Activated naive CD4-positive, alpha-beta T cell treated with anti-CD3 and anti-CD28 coated beads for 36 hours (primary cell): Measurements from ENCODE around the gene NHSL2. TPM values are rescaled to one million over a fixed set of nuclear protein-coding genes. Genes with fewer than 3 reads are reported as not detected.

Experiments
- CTCF ChIA-PET: fragments of 350-600 bp; sonication (Branson Sonifier 250); formaldehyde crosslinking; loops from one replicate; lab custom pipeline; 2021; ENCODE audit warnings: antibody characterized with exemption; lab: Charles Lee
- DNase-seq: peaks from one replicate; pipeline ENCODE4 v3.0.0-alpha.2; 2020
- H3K27ac Mint-ChIP-seq: one replicate; pipeline ENCODE4 v1.8.0; 2021; ENCODE audit warnings: mild to moderate bottlenecking, mixed read lengths
- H3K27me3 Mint-ChIP-seq: one replicate; pipeline ENCODE4 v1.8.0; 2021; ENCODE audit warnings: low read depth, mixed read lengths
- H3K36me3 Mint-ChIP-seq: one replicate; pipeline ENCODE4 v1.8.0; 2021; ENCODE audit warnings: low read depth, mixed read lengths
- H3K4me1 Mint-ChIP-seq: one replicate; pipeline ENCODE4 v1.8.0; 2021; ENCODE audit warnings: low read depth, mixed read lengths
- H3K4me3 Mint-ChIP-seq: one replicate; pipeline ENCODE4 v1.8.0; 2021; ENCODE audit warnings: mild to moderate bottlenecking, moderate library complexity, mixed read lengths
- H3K9me3 Mint-ChIP-seq: one replicate; pipeline ENCODE4 v1.8.0; 2021; ENCODE audit warnings: mixed read lengths
- intact Hi-C: fragments of 100-400 bp; cut with micrococcal nuclease; formaldehyde crosslinking; loops from one replicate; pipeline ENCODE4 v1.15.1; 2023
- total RNA-seq, 2 experiments: library from RNA; stranded (reverse); gene quantifications; one replicate each; pipeline ENCODE4 v1.2.3, GENCODE V29; 2021

Gene NHSL2
- total RNA-seq, 2 experiments from 2014 or later = 0.10 to 0.41 TPM

- Mint-ChIP-seq H3K4me3 (no peak overlapping the region), H3K27ac (no peak overlapping the region), H3K4me1 (peaks cover 10% of the 10 kb centered on the region), H3K9me3 (no peaks in the 10 kb centered on the region), H3K27me3 (peaks cover 5% of the 10 kb centered on the region), H3K36me3 (no peaks in the 10 kb centered on the region)
- intact Hi-C loops = no loop called here
- CTCF ChIA-PET = interaction anchor here (1.0 kb wide), 1 partner anchor 8 kb away, joined by 3 read pairs; no protein-coding TSS in a partner anchor
- DNase-seq = no peak
These were observed 227.3 kb downstream of the NHSL2 start for GRCh38 chrX:72137846-72138495.

GRCh38 chrX:72139538-72139937 lies 228.9 kb downstream of the NHSL2 start:
- H3K36me3 Mint-ChIP-seq = no peaks in the 10 kb centered on the region
- H3K9me3 Mint-ChIP-seq = no peaks in the 10 kb centered on the region
- no peak overlapping the region for H3K4me3 Mint-ChIP-seq
- intact Hi-C loops = no loop called here
- peaks cover 18% of the 10 kb centered on the region for H3K4me1 Mint-ChIP-seq
- no peak for DNase-seq
- no peaks in the 10 kb centered on the region for H3K27me3 Mint-ChIP-seq
- CTCF ChIA-PET = no interaction called here
- H3K27ac Mint-ChIP-seq = no peak overlapping the region

GRCh38 chrX:72141372-72142004 lies 230.8 kb downstream of the NHSL2 start:
- CTCF ChIA-PET = no interaction called here
- H3K4me1 Mint-ChIP-seq = peaks cover 18% of the 10 kb centered on the region
- H3K4me3 Mint-ChIP-seq = no peak overlapping the region
- H3K27me3 Mint-ChIP-seq = no peaks in the 10 kb centered on the region
- H3K36me3 Mint-ChIP-seq = no peaks in the 10 kb centered on the region
- intact Hi-C loops = no loop called here
- H3K27ac Mint-ChIP-seq = no peak overlapping the region
- H3K9me3 Mint-ChIP-seq = no peaks in the 10 kb centered on the region
- no peak for DNase-seq

- H3K4me3 Mint-ChIP-seq = no peak overlapping the region
- no peak overlapping the region for H3K27ac Mint-ChIP-seq
- CTCF ChIA-PET = no interaction called here
- peaks cover 18% of the 10 kb centered on the region for H3K4me1 Mint-ChIP-seq
- intact Hi-C loops = no loop called here
- H3K9me3 Mint-ChIP-seq = no peaks in the 10 kb centered on the region
- DNase-seq = no peak
- no peaks in the 10 kb centered on the region for H3K27me3 Mint-ChIP-seq
- no peaks in the 10 kb centered on the region for H3K36me3 Mint-ChIP-seq
These were observed 231.6 kb downstream of the NHSL2 start for GRCh38 chrX:72142094-72142793.

- intact Hi-C loops = no loop called here
- H3K4me3 Mint-ChIP-seq = no peak overlapping the region
- CTCF ChIA-PET = no interaction called here
- H3K27me3 Mint-ChIP-seq = no peaks in the 10 kb centered on the region
- no peaks in the 10 kb centered on the region for H3K9me3 Mint-ChIP-seq
- no peak overlapping the region for H3K27ac Mint-ChIP-seq
- no peaks in the 10 kb centered on the region for H3K36me3 Mint-ChIP-seq
- H3K4me1 Mint-ChIP-seq = peaks cover 18% of the 10 kb centered on the region
- no peak for DNase-seq
These were observed 232.4 kb downstream of the NHSL2 start for GRCh38 chrX:72142794-72143608.

- peaks cover 18% of the 10 kb centered on the region for H3K4me1 Mint-ChIP-seq
- no peaks in the 10 kb centered on the region for H3K36me3 Mint-ChIP-seq
- H3K27me3 Mint-ChIP-seq = no peaks in the 10 kb centered on the region
- no peaks in the 10 kb centered on the region for H3K9me3 Mint-ChIP-seq
- no peak overlapping the region for H3K27ac Mint-ChIP-seq
- H3K4me3 Mint-ChIP-seq = no peak overlapping the region
- intact Hi-C loops = no loop called here
- no peak for DNase-seq
- CTCF ChIA-PET = interaction anchor here (0.5 to 1.2 kb wide), 2 partner anchors 120 to 122 kb away, joined by 3 read pairs; no protein-coding TSS in a partner anchor
These were observed 232.9 kb downstream of the NHSL2 start for GRCh38 chrX:72143609-72143907.

- intact Hi-C loops = no loop called here
- CTCF ChIA-PET = no interaction called here
- Mint-ChIP-seq H3K9me3 (no peaks in the 10 kb centered on the region), H3K36me3 (no peaks in the 10 kb centered on the region), H3K27ac (no peak overlapping the region), H3K27me3 (no peaks in the 10 kb centered on the region), H3K4me1 (peaks cover 18% of the 10 kb centered on the region), H3K4me3 (no peak overlapping the region)
- no peak for DNase-seq
These were observed 234.5 kb downstream of the NHSL2 start for GRCh38 chrX:72145181-72145580.

GRCh38 chrX:72146527-72146926 lies 235.9 kb downstream of the NHSL2 start:
- Mint-ChIP-seq H3K9me3 (no peaks in the 10 kb centered on the region), H3K27me3 (no peaks in the 10 kb centered on the region), H3K4me1 (peaks cover 14% of the 10 kb centered on the region), H3K4me3 (no peak overlapping the region), H3K36me3 (no peaks in the 10 kb centered on the region), H3K27ac (no peak overlapping the region)
- CTCF ChIA-PET = no interaction called here
- no peak for DNase-seq
- intact Hi-C loops = no loop called here

GRCh38 chrX:72158773-72159172 lies 248.1 kb downstream of the NHSL2 start:
- H3K27me3 Mint-ChIP-seq = no peaks in the 10 kb centered on the region

GRCh38 chrX:72159769-72160168 lies 249.1 kb downstream of the NHSL2 start:
- Mint-ChIP-seq H3K4me3 (no peak overlapping the region), H3K27ac (no peak overlapping the region), H3K36me3 (no peaks in the 10 kb centered on the region), H3K4me1 (no peaks in the 10 kb centered on the region), H3K27me3 (no peaks in the 10 kb centered on the region), H3K9me3 (no peaks in the 10 kb centered on the region)
- no peak for DNase-seq
- CTCF ChIA-PET = no interaction called here
- intact Hi-C loops = no loop called here

More at GRCh38 chrX:72158773-72159172, 248.1 kb downstream of the NHSL2 start:
- intact Hi-C loops = no loop called here
- H3K4me3 Mint-ChIP-seq = no peak overlapping the region
- H3K9me3 Mint-ChIP-seq = no peaks in the 10 kb centered on the region
- CTCF ChIA-PET = no interaction called here
- no peaks in the 10 kb centered on the region for H3K36me3 Mint-ChIP-seq
- no peak overlapping the region for H3K27ac Mint-ChIP-seq
- no peak for DNase-seq
- no peaks in the 10 kb centered on the region for H3K4me1 Mint-ChIP-seq

- CTCF ChIA-PET = no interaction called here
- Mint-ChIP-seq H3K9me3 (no peaks in the 10 kb centered on the region), H3K27me3 (no peaks in the 10 kb centered on the region), H3K27ac (no peak overlapping the region), H3K4me1 (peaks cover 3% of the 10 kb centered on the region), H3K36me3 (no peaks in the 10 kb centered on the region), H3K4me3 (no peak overlapping the region)
- intact Hi-C loops = no loop called here
- DNase-seq = no peak
These were observed 254.9 kb downstream of the NHSL2 start for GRCh38 chrX:72165551-72165950.

GRCh38 chrX:72169008-72169728 lies 258.5 kb downstream of the NHSL2 start:
- peak overlapping the region; percentile 65 for H3K4me3 Mint-ChIP-seq
- CTCF ChIA-PET = no interaction called here
- peak; percentile 30 for DNase-seq
- peaks cover 3% of the 10 kb centered on the region for H3K4me1 Mint-ChIP-seq
- H3K9me3 Mint-ChIP-seq = no peaks in the 10 kb centered on the region
- no peaks in the 10 kb centered on the region for H3K27me3 Mint-ChIP-seq
- peak overlapping the region; percentile 79 for H3K27ac Mint-ChIP-seq
- intact Hi-C loops = loop anchor here (1.0 kb wide), 1 partner anchor 12 kb away; the partner anchor contains the start of gene PIN4
- H3K36me3 Mint-ChIP-seq = no peaks in the 10 kb centered on the region
